ENCODE data around the gene CCDC85C. TPM values are rescaled to one million over a fixed set of nuclear protein-coding genes. Genes with fewer than 3 reads are reported as not detected.

The CCDC85C gene
- total and polyA plus RNA-seq, 2 of the 8 experiments (the other 6 are each of a cell fraction or from before 2014, with no cell fraction given) = 16.8 to 35.8 TPM

DNA sequence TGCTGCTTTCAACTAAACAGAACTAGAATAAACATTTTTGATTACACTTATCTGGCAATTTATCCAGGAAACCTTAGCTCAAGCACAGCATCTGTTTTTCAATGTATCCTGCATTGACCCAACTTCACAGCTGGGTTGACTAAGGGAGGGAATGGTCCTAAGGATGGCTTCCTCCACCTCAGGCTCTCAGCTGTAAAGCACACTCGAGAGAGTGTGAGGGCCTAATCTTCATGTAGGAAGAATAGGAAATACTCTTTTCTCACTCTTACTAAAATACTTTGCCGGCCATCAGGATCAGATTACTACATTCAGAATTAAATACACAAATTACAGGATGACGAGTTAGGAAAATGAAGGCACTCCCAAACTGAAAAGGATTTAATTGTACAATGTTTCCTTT lies 130.5 kb downstream of the CCDC85C start (continued):
- TF ChIP-seq CHD7 (IDR thresholded peaks at IDR 0.05; ENCODE audit: insufficient replicate concordance, low read length) (no peak), ZNF274 (IDR thresholded peaks at IDR 0.05; ENCODE audit: borderline replicate concordance, extremely low read depth, low read length) (no peak), EZH2 (IDR thresholded peaks at IDR 0.05; ENCODE audit: low read depth, low read length, severe bottlenecking) (no peak), KDM5A (IDR thresholded peaks at IDR 0.05; ENCODE audit: low read length) (no peak), GTF2F1 (IDR thresholded peaks at IDR 0.05; ENCODE audit: borderline replicate concordance, low read depth, low read length) (no peak), CHD1 (IDR thresholded peaks at IDR 0.05; ENCODE audit: low read depth, low read length) (no peak), GABPA (IDR thresholded peaks at IDR 0.05; ENCODE audit: borderline replicate concordance, insufficient read depth, low read length) (no peak)

Measured in H1 (cell line).